GM10266 (cell line): ENCODE data around the gene OSBPL2.

Experiments used
- DNase-seq: peaks from one replicate; pipeline ENCODE4 v3.0.0; 2012; ENCODE audit errors: extremely low spot score
- CTCF ChIP-seq: IDR thresholded peaks from 2 replicates; pipeline ENCODE4 v1.5.1; 2012; ENCODE audit warnings: mild to moderate bottlenecking, low read depth; ENCODE audit not compliant: control insufficient read depth, insufficient read depth; ENCODE audit errors: missing control alignments

OSBPL2 gene

GRCh38 chr20:62268228-62268900 lies 30.0 kb downstream of the OSBPL2 start:
- no peak for TF ChIP-seq CTCF
- DNase-seq: no peak

GRCh38 chr20:62269378-62269777 lies 31.1 kb downstream of the OSBPL2 start:
- no peak for DNase-seq
- TF ChIP-seq CTCF: no peak

- no peak for TF ChIP-seq CTCF
- DNase-seq: no peak
These were observed 31.6 kb downstream of the OSBPL2 start for GRCh38 chr20:62269871-62270270.

- peak; percentile 7 for TF ChIP-seq CTCF
- no peak for DNase-seq
These were observed 33.9 kb downstream of the OSBPL2 start for GRCh38 chr20:62272200-62272599.

GRCh38 chr20:62273416-62273815 lies 35.1 kb downstream of the OSBPL2 start:
- no peak for TF ChIP-seq CTCF
- no peak for DNase-seq

- DNase-seq: no peak
- no peak for TF ChIP-seq CTCF
These were observed 36.1 kb downstream of the OSBPL2 start for GRCh38 chr20:62274332-62274950.

GRCh38 chr20:62275219-62275618 lies 36.9 kb downstream of the OSBPL2 start:
- DNase-seq: no peak
- TF ChIP-seq CTCF: no peak
